SK-N-SH treated with all-trans-retinoic acid at 6 μM for 48 hours (cell line): Measurements from ENCODE around the gene VRK2.
"Not testable (repeated sequence)": the region's sequence is repeated elsewhere in the genome, so short reads cannot be mapped to it uniquely, and the experiment has no call there.

ENCODE experiments used
- ARNTL ChIP-seq: fragments of 450-650 bp; formaldehyde crosslinking; IDR thresholded peaks from 2 replicates; pipeline ENCODE4 v1.5.0; 2020; ENCODE audit warnings: low read depth, mild to moderate bottlenecking, moderate library complexity, borderline replicate concordance
- ISL1 ChIP-seq: fragments of 250-450 bp; sonication (Bioruptor Pico); IDR thresholded peaks from 2 replicates; pipeline ENCODE4 v2.1.2; 2022; ENCODE audit warnings: mild to moderate bottlenecking, moderate library complexity
- OSR1 ChIP-seq: fragments of 250-450 bp; sonication (Bioruptor Pico); IDR thresholded peaks from 2 replicates; pipeline ENCODE4 v1.8.0; 2022; ENCODE audit warnings: moderate library complexity, mild to moderate bottlenecking, inconsistent platforms
- PPARA ChIP-seq: fragments of 250-450 bp; sonication (Bioruptor Pico); IDR thresholded peaks from 2 replicates; pipeline ENCODE4 v1.5.0; 2020; ENCODE audit warnings: mild to moderate bottlenecking, borderline replicate concordance
- RARB ChIP-seq: fragments of 250-450 bp; sonication (Bioruptor Pico); IDR thresholded peaks from 2 replicates; pipeline ENCODE4 v1.8.0; 2021; ENCODE audit warnings: mild to moderate bottlenecking, moderate library complexity
- TOX ChIP-seq: fragments of 250-450 bp; sonication (Bioruptor Pico); IDR thresholded peaks from 2 replicates; pipeline ENCODE4 v1.8.0; 2021; ENCODE audit warnings: mild to moderate bottlenecking, moderate library complexity, borderline replicate concordance
- ZC3H10 ChIP-seq: fragments of 250-450 bp; sonication (Bioruptor Pico); IDR thresholded peaks from 2 replicates; pipeline ENCODE4 v1.5.1; 2021; ENCODE audit warnings: mild to moderate bottlenecking, moderate library complexity
- ZFP3 ChIP-seq: fragments of 250-450 bp; sonication (Bioruptor Pico); IDR thresholded peaks from 2 replicates; pipeline ENCODE4 v1.5.0; 2020; ENCODE audit warnings: mild to moderate bottlenecking, moderate library complexity
- ZFP30 ChIP-seq: fragments of 450-650 bp; formaldehyde crosslinking; IDR thresholded peaks from 2 replicates; pipeline ENCODE4 v1.5.0; 2022; ENCODE audit warnings: mild to moderate bottlenecking, moderate library complexity
- TF ChIP-seq, protein P1 (sequence below): fragments of 250-450 bp; sonication (Bioruptor Pico); IDR thresholded peaks from 2 replicates; pipeline ENCODE4 v1.5.1; 2020; ENCODE audit warnings: low read depth, mild to moderate bottlenecking, moderate library complexity
- TF ChIP-seq, protein P2 (sequence below): fragments of 250-450 bp; sonication (Bioruptor Pico); IDR thresholded peaks from 2 replicates; pipeline ENCODE4 v1.5.1; 2021; ENCODE audit warnings: mild to moderate bottlenecking, moderate library complexity
- TF ChIP-seq, protein P3 (sequence below): fragments of 250-450 bp; sonication (Bioruptor Pico); IDR thresholded peaks from 2 replicates; pipeline ENCODE4 v1.8.0; 2021; ENCODE audit warnings: low read depth, mild to moderate bottlenecking, moderate library complexity, borderline replicate concordance

DNA sequence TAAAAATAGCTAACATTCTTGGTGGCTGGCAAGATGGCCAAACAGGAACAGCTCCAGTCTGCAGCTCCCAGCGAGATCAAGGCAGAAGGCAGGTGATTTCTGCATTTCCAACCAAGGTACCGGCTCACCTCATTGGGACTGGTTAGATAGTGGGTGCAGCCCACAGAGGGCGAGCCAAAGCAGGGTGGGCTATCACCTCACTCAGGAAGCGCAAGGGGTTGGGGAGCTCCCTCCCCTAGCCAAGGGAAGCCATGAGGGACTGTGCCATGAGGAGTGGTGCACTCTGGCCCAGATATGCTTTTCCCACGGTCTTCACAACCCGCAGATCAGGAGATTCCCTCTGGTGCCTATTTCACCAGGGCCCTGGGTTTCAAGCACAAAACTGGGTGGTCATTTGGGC lies 121.5 kb downstream of the VRK2 start:
- TF ChIP-seq RARB, ZFP3, ISL1, ZFP30, OSR1, ZC3H10, TOX, ARNTL, PPARA (CRISPR knock-in tag): not testable (repeated sequence)
- TF ChIP-seq, protein P1, sequence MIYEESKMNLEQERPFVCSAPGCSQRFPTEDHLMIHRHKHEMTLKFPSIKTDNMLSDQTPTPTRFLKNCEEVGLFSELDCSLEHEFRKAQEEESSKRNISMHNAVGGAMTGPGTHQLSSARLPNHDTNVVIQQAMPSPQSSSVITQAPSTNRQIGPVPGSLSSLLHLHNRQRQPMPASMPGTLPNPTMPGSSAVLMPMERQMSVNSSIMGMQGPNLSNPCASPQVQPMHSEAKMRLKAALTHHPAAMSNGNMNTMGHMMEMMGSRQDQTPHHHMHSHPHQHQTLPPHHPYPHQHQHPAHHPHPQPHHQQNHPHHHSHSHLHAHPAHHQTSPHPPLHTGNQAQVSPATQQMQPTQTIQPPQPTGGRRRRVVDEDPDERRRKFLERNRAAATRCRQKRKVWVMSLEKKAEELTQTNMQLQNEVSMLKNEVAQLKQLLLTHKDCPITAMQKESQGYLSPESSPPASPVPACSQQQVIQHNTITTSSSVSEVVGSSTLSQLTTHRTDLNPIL, result not testable (repeated sequence)
- TF ChIP-seq, protein P2, sequence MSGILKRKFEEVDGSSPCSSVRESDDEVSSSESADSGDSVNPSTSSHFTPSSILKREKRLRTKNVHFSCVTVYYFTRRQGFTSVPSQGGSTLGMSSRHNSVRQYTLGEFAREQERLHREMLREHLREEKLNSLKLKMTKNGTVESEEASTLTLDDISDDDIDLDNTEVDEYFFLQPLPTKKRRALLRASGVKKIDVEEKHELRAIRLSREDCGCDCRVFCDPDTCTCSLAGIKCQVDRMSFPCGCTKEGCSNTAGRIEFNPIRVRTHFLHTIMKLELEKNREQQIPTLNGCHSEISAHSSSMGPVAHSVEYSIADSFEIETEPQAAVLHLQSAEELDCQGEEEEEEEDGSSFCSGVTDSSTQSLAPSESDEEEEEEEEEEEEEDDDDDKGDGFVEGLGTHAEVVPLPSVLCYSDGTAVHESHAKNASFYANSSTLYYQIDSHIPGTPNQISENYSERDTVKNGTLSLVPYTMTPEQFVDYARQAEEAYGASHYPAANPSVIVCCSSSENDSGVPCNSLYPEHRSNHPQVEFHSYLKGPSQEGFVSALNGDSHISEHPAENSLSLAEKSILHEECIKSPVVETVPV (CRISPR knock-in tag), result not testable (repeated sequence)
- TF ChIP-seq, protein P3, sequence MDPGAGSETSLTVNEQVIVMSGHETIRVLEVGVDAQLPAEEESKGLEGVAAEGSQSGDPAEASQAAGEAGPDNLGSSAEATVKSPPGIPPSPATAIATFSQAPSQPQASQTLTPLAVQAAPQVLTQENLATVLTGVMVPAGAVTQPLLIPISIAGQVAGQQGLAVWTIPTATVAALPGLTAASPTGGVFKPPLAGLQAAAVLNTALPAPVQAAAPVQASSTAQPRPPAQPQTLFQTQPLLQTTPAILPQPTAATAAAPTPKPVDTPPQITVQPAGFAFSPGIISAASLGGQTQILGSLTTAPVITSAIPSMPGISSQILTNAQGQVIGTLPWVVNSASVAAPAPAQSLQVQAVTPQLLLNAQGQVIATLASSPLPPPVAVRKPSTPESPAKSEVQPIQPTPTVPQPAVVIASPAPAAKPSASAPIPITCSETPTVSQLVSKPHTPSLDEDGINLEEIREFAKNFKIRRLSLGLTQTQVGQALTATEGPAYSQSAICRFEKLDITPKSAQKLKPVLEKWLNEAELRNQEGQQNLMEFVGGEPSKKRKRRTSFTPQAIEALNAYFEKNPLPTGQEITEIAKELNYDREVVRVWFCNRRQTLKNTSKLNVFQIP (CRISPR knock-in tag), result not testable (repeated sequence)
